Effector memory CD8-positive, alpha-beta T cell (primary cell): ENCODE results near the gene CCSAP.
A peak's percentile ranks its signal among the peaks of the same experiment; 100 is the strongest.
"Not testable (repeated sequence)": the region's sequence is repeated elsewhere in the genome, so short reads cannot be mapped to it uniquely, and the experiment has no call there.

Experiments
- ATAC-seq: fragments of 150-1000 bp; cut with Tn5 transposase; replicated peaks from 2 replicates; pipeline ENCODE4 v1.10.0; 2021; ENCODE audit warnings: mild to moderate bottlenecking, moderate library complexity
- DNase-seq, 3 experiments: peaks; one replicate each; pipeline ENCODE4 v3.0.0; 2021
- H3K27ac Mint-ChIP-seq, 2 donors: one replicate each; pipeline ENCODE4 v1.8.0; 2022; ENCODE audit warnings: mild to moderate bottlenecking in 2 of 2, mixed read lengths in 2 of 2, moderate library complexity in 2 of 2
- H3K27me3 Mint-ChIP-seq, 2 donors: one replicate each; pipeline ENCODE4 v1.8.0; 2022; ENCODE audit warnings: mixed read lengths in 2 of 2
- H3K36me3 Mint-ChIP-seq: one replicate; pipeline ENCODE4 v1.8.0; 2022; ENCODE audit warnings: mild to moderate bottlenecking, moderate library complexity, mixed read lengths; ENCODE audit not compliant: insufficient read depth
- H3K4me1 Mint-ChIP-seq, 2 donors: one replicate each; pipeline ENCODE4 v1.8.0; 2022; ENCODE audit warnings: low read depth in 2 of 2, mixed read lengths in 2 of 2
- H3K4me3 Mint-ChIP-seq, 2 donors: one replicate each; pipeline ENCODE4 v1.8.0; 2022; ENCODE audit warnings: mild to moderate bottlenecking in 2 of 2, mixed read lengths in 2 of 2, moderate library complexity in 2 of 2
- H3K9me3 Mint-ChIP-seq, 2 donors: one replicate each; pipeline ENCODE4 v1.8.0; 2022; ENCODE audit warnings: mixed read lengths in 2 of 2
- total RNA-seq, 9 experiments: gene quantifications; one replicate each; lab custom pipeline; 2026; lab: John Stamatoyannopoulos, UW

Gene CCSAP, protein sequence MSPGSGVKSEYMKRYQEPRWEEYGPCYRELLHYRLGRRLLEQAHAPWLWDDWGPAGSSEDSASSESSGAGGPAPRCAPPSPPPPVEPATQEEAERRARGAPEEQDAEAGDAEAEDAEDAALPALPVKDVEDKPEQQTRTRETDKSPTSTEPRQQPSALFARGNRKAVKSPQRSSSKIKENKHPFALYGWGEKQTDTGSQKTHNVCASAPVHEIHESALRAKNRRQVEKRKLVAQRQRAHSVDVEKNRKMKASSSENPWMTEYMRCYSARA
- total RNA-seq, result 12.5 to 61.3 (median 20.0) reads per million in 9 experiments

DNA sequence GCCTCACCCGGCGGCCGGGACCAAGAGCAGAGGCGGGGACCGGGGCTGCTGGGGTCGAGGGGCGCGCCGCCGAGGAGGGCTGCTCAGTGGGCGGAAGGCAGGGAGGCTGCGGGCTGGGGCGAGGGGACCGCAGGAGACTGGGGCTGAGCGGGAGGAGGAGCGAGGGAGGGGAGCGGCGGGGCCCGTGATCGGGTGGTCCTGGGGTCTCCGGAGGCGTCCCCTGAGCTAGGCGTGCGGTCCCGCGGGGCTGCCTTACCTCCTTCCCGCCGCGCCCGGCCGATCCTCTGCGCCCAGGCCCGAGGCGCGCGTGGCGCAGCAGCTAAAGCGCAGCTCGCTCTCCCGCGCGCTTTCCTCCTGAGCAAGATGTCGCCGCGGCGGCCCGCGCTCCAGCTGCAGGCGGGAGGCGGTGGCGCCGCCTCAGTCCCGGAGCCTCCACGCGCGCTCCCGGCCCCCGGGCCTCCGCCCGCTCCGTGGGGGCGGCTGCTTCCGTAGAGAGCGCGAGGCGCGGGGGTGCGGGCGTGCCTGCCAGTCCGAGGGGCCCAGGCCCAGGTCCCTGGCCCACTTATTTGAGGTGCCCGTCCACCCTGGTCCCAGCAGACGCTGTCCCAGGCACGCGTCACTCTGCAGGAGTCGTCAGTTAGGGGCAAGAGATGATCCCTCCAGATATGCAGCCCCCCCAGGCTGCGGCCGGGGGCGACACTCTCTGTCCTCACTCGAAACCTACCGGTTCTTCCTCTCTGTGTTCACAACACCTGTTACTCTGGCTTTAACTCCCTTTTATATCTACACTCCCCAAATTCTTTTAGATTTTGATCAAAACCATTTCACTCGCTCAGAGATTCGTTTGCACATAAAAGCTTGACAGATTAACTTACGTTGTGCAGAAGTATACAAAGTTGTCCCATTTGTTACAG, at the start of gene CCSAP:
Gene CCSAP, minus strand, starts transcription at position 392 of the 914 bp plus-strand sequence. CDS start 582 bp downstream, outside the sequence.
- Mint-ChIP-seq H3K4me3 (peak within 1 kb of the TSS; percentile 95), H3K27me3 (peaks cover 14 to 31% of the 10 kb centered on the region in 2 donors), H3K27ac (peak within 1 kb of the TSS; percentile 90 to 92), H3K36me3 (peaks cover 15% of the 10 kb centered on the region), H3K4me1 (peaks cover 17 to 36% of the 10 kb centered on the region in 2 donors), H3K9me3 (no peaks in the 10 kb centered on the region)
- ATAC-seq, result peak; percentile 50
- peak in 1 of 3 experiments; percentile 59 for DNase-seq

GRCh38 chr1:229390130-229390529, 47.3 kb upstream of the CCSAP start:
- H3K36me3 Mint-ChIP-seq, result peaks cover 3% of the 10 kb centered on the region

DNA sequence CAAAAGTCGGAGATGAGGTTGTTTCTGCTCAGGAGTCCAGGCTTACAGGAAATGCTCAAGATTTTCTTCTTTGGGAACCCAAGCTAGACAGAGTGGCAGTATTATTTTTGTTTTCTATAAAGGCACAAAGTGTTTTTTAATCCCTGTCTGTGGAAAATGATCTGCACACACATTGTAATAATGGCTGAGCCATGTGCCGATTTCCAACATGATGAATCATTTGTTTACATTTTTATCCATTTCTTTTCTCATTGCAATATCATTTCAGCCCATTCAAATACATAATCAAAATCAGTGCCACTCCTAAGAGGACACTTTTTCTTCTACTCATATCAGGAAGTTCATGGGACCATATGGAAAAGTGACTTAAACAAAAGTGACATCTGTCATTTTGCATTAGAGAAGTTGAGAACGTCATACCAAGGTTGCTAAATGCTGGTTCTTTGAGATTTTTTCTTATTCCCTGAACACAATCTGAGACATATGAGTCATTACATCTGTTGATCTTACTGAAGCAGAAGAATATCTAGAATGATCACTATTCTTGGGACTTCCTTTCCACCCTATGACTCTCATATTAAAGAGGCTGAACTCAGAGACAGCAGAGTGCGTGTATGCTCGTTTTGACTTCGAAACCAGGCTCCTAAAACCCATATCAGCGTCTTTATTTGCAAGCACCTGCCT, 46.2 kb upstream of the CCSAP start:
- no peak for DNase-seq
- no peak overlapping the region for H3K4me3 Mint-ChIP-seq
- H3K4me1 Mint-ChIP-seq, result no peaks in the 10 kb centered on the region
- peaks cover 51 to 66% of the 10 kb centered on the region in 2 donors for H3K27me3 Mint-ChIP-seq
- ATAC-seq, result no peak
- H3K9me3 Mint-ChIP-seq, result no peaks in the 10 kb centered on the region
- H3K36me3 Mint-ChIP-seq, result peaks cover 3% of the 10 kb centered on the region
- no peak overlapping the region for H3K27ac Mint-ChIP-seq

More at GRCh38 chr1:229390130-229390529, 47.3 kb upstream of the CCSAP start:
- no peak for DNase-seq
- no peak overlapping the region for H3K27ac Mint-ChIP-seq
- H3K4me3 Mint-ChIP-seq, result no peak overlapping the region
- ATAC-seq, result no peak
- H3K4me1 Mint-ChIP-seq, result no peaks in the 10 kb centered on the region
- peaks cover 55 to 69% of the 10 kb centered on the region in 2 donors for H3K27me3 Mint-ChIP-seq
- H3K9me3 Mint-ChIP-seq, result no peaks in the 10 kb centered on the region

DNA sequence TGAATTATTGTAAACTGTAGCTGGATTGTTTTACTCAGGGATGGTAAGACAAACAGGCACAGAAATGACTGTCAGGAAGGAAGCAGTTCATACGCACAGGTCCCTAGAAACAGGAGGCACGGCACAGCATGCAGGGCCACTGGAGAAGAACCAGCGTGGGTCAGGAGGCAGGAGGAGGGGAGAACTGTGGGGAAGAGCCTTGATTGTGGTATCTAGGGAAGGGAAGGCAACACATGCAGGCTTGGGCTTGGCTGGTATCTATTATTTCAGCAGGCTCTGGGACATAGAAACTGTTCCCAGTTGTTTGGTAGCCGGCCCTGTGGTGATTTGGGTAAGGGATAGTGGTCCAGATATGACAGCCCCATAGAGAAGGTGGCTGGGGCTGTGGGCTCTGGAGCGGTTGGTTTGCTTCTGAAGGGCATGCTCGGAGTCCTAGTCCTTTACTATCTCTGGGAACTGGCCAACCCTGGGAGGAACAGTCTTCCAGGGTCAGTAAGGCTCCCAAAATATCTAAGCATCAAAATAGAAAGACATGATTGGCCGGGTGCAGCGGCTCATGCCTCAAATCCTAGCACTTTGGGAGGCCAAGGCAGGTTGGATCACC, 43.1 kb upstream of the CCSAP start:
- no peaks in the 10 kb centered on the region for H3K36me3 Mint-ChIP-seq
- no peak for ATAC-seq
- H3K27me3 Mint-ChIP-seq, result peaks cover 37 to 62% of the 10 kb centered on the region in 2 donors
- H3K27ac Mint-ChIP-seq, result no peak overlapping the region
- DNase-seq, result no peak
- H3K4me3 Mint-ChIP-seq, result no peak overlapping the region
- no peaks in the 10 kb centered on the region for H3K9me3 Mint-ChIP-seq
- H3K4me1 Mint-ChIP-seq, result no peaks in the 10 kb centered on the region

- ATAC-seq (no peak), DNase-seq (no peak)
- Mint-ChIP-seq H3K4me1 (no peaks in the 10 kb centered on the region), H3K27ac (no peak overlapping the region), H3K27me3 (peaks cover 29 to 56% of the 10 kb centered on the region in 2 donors), H3K36me3 (no peaks in the 10 kb centered on the region), H3K4me3 (no peak overlapping the region), H3K9me3 (no peaks in the 10 kb centered on the region)
These were observed 42.0 kb upstream of the CCSAP start for GRCh38 chr1:229384822-229385221.

DNA sequence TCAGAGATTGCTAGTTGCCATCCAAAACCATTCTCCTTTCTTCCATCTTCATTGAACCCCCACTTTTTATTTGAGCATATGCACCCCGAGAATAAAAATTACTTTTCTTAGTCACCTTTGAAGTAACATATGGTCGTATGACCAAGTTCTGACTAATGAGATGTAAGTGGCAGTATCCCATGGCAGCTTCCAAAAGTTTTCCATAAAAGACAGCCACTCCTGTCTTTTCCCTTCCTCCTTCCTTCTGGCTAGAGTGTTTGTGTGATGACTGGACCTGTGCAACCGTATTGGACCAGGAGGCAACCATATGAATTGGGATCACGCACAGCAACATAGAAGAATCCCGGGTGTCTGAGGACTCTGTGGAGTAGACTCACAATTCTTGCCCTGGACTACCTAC, 41.1 kb upstream of the CCSAP start:
- H3K36me3 Mint-ChIP-seq, result no peaks in the 10 kb centered on the region
- DNase-seq (no peak), ATAC-seq (no peak)
- no peaks in the 10 kb centered on the region for H3K4me1 Mint-ChIP-seq
- no peaks in the 10 kb centered on the region for H3K9me3 Mint-ChIP-seq
- no peak overlapping the region for H3K4me3 Mint-ChIP-seq
- H3K27ac Mint-ChIP-seq, result no peak overlapping the region
- peaks cover 29 to 47% of the 10 kb centered on the region in 2 donors for H3K27me3 Mint-ChIP-seq

DNA sequence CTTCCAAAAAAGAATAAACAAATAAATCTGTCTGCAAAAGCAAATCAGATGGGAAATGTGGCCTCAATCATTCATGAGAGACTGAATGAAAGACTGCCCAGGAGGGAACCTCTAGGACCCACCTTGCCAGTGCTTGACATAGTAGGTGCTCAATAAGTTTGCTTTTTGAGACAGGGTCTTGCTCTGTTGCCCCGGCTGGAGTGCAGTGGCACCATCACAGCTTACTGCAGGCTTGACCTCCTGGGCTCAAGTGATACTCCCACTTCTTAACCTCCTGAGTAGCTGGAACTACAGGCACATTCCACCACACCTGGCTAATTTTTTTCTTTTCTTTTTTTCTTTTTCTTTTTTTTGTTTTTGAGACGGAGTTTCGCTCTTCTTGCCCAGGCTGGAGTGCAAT, 40.3 kb upstream of the CCSAP start:
- Mint-ChIP-seq H3K4me3 (no peak overlapping the region), H3K4me1 (no peaks in the 10 kb centered on the region), H3K27ac (no peak overlapping the region), H3K9me3 (no peaks in the 10 kb centered on the region), H3K27me3 (peaks cover 29 to 47% of the 10 kb centered on the region in 2 donors), H3K36me3 (no peaks in the 10 kb centered on the region)
- DNase-seq (no peak), ATAC-seq (no peak)

DNA sequence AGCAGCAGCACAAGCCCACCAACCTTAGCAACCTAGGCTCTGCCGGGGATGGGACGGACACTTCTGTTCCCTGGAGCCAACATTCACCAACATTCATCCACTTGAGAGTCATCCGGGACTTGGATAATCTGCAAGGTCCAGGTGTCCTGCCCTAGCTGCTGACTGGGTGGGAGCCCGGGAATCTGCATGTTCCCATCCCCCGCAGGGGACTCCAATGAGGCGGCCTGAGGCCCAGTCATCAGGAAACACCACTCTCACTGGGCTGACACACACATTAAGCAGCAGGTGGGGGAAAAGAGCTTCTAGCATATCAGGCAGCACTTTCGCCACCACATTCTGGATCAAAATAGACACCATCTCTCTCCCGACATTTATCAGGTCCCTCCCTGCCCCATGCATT, 38.4 kb upstream of the CCSAP start:
- DNase-seq, result no peak

GRCh38 chr1:229380536-229381160, 37.8 kb upstream of the CCSAP start:
- Mint-ChIP-seq H3K27ac (no peak overlapping the region), H3K4me1 (no peaks in the 10 kb centered on the region), H3K36me3 (no peaks in the 10 kb centered on the region), H3K27me3 (peaks cover 24 to 45% of the 10 kb centered on the region in 2 donors), H3K9me3 (no peaks in the 10 kb centered on the region), H3K4me3 (no peak overlapping the region)
- DNase-seq, result no peak
- no peak for ATAC-seq

More for the DNA sequence above, 38.4 kb upstream of the CCSAP start:
- H3K27ac Mint-ChIP-seq, result no peak overlapping the region
- no peak for ATAC-seq
- no peaks in the 10 kb centered on the region for H3K9me3 Mint-ChIP-seq
- peaks cover 25 to 47% of the 10 kb centered on the region in 2 donors for H3K27me3 Mint-ChIP-seq
- no peaks in the 10 kb centered on the region for H3K36me3 Mint-ChIP-seq
- no peak overlapping the region for H3K4me3 Mint-ChIP-seq
- no peaks in the 10 kb centered on the region for H3K4me1 Mint-ChIP-seq

DNA sequence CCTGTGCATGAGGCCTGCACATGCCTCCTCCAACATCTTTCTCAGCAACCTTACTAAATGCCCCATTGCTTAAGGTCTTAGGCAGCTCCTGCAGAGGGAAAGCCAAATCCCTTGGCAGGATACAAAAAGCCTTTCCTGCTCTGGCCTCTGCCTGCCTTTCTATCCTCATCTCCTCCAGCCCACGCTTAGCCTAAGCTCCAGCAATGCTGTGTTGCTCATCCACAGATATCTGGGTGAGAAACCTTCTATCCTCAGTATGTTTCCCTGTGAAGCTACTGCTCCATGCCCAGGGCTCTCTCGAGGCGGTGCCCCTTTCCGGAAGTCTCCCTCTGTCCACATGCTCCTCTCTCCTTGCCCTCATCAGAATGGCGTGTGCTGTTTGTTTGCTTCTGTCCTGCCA, 37.0 kb upstream of the CCSAP start:
- peaks cover 23 to 43% of the 10 kb centered on the region in 2 donors for H3K27me3 Mint-ChIP-seq
- H3K36me3 Mint-ChIP-seq, result no peaks in the 10 kb centered on the region
- no peak for DNase-seq
- ATAC-seq, result no peak
- no peaks in the 10 kb centered on the region for H3K9me3 Mint-ChIP-seq
- H3K27ac Mint-ChIP-seq, result peak overlapping the region in 1 of 2 donors; percentile 55
- H3K4me1 Mint-ChIP-seq, result no peaks in the 10 kb centered on the region
- H3K4me3 Mint-ChIP-seq, result no peak overlapping the region

DNA sequence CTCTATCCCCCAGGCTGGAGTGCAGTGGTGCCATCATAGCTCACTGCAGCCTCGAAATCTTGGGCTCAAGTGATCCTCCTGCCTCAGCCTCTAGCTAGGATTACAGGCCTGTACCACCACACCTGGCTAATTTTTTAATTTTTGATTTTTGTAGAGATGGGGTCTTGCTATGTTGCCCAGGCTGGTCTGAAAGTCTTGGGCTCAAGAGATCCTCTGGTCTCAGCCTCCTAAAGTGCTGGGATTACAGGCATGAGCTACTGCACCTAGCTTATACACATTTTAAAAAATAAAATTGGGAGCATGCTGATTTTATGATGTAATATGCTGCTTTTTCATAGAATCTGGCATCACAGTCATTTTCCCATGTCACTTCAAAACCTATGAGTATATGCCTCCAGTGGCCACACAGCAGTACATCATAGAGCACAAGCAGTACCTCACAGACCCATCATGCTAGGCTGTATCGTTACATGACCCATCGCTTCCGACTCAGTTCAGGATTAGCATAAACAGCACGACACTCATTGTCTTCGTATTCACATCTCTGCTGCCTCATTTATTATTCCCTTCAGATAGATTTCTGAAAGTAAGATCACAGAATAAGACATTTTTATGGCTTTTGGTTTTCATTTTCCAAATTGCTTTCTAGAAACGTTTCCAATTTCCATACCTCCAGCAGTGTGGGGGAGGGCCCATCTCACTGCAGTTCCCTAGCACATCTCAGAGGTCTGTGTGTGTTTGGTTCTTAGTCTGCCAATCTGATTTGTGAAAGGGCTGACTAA, 35.9 kb upstream of the CCSAP start:
- no peaks in the 10 kb centered on the region for H3K4me1 Mint-ChIP-seq
- peak overlapping the region in 1 of 2 donors; percentile 55 for H3K27ac Mint-ChIP-seq
- DNase-seq (no peak), ATAC-seq (no peak)
- H3K4me3 Mint-ChIP-seq, result no peak overlapping the region
- no peaks in the 10 kb centered on the region for H3K36me3 Mint-ChIP-seq
- H3K27me3 Mint-ChIP-seq, result peaks cover 17 to 42% of the 10 kb centered on the region in 2 donors
- H3K9me3 Mint-ChIP-seq, result no peaks in the 10 kb centered on the region

DNA sequence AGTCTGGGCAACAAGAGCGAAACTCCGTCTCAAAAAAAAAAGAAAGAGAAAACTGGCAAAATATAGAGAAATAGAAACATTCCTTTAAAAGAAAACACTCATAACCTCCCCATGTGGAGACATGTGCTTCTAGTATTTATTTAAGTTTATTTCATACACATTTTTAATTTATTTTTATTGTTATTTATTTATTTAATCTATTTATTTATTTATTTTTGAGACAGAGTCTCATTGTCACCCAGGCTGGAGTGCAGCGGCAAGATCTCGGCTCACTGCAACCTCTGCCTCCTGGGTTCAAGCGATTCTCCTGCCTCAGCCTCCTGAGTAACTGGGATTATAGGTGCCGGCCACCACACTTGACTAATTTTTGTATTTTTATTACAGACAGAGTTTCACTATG, 35.2 kb upstream of the CCSAP start:
- ATAC-seq, H3K9me3 Mint-ChIP-seq, H3K4me3 Mint-ChIP-seq, DNase-seq, H3K4me1 Mint-ChIP-seq, H3K27ac Mint-ChIP-seq, H3K36me3 Mint-ChIP-seq: not testable (repeated sequence)
- peaks cover 11 to 38% of the 10 kb centered on the region in 2 donors for H3K27me3 Mint-ChIP-seq
